Non-pigmented ciliary epithelial cell (primary cell): ENCODE data around the gene RGS9.
"Not testable (repeated sequence)": the region's sequence is repeated elsewhere in the genome, so short reads cannot be mapped to it uniquely, and the experiment has no call there.

ENCODE experiments used
- DNase-seq: peaks from one replicate; pipeline ENCODE4 v3.0.0-alpha.2; 2010; ENCODE audit warnings: low read depth

Gene RGS9

DNA sequence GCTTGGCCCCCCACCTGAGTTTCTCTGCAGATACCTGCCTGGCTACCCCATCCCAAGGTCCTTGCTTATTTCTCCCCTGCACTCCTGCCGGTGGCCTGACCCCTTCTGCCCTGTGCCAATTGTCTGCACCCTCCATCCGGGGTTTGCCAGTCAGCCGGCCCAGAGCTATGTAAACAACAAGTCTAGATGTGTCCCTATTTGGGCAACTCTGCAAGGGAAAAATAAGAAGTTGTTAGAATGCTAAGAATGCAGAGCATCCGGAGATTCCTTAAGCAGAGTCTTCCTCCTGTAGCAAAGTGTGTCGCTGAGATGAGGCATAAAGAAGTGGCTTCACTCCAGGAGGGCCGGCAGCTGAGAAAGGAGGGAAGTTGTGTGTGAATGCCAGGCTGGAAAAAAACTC lies 46.6 kb downstream of the RGS9 start:
- DNase-seq: no peak

DNA sequence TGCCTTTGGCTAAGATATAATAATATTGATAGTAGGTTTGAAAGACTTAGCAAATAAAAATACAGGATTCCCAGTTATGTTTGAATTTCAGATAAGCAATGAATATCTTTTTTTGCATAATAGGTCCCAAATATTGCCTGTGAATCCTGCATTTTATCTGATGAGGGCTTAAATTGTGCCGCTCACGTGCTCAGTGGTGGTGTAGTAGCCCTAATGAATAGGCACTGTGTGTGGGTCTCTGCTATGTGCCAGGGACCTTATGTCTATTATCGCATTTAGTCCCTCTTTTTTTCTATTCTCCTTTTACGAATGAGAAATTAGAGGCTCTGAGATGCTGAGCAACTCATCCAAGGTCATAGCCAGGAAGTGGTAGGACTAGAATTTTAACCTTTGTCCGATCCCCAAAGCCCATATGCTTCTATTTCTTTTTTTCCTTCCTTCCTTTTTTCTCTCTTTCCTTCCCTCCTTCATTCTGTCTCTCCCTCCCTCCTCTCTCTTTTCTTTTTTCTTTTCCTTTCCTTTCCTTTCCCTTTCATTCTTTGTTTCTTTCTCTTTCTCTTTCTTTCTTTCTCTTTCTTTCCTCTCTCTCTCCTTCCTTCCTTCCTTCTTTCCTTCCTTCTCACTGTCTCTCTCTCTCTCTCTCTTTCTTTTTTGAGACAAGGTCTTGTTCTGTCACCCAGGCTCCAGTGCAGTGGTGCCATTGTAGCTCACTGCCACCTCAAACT lies 47.2 kb downstream of the RGS9 start:
- no peak for DNase-seq

DNA sequence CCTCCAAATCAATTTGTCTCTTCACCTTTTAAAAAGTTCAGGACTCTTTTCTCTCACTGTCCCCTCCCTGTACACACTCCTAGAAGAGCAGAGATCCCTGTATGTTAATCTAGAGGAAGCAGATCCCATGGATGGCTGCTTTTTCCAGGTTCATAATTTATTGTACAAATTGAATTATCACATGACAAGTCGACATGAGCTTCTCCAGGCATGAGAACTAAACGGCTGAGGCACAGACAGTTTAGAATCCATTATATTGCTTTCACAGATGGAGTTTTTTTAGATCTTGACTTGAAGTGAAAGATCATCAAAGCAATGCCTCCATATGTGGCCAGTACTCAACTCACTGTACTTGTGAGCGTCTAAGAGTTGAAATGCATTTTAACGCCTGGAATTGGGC lies 47.9 kb downstream of the RGS9 start:
- DNase-seq: no peak

DNA sequence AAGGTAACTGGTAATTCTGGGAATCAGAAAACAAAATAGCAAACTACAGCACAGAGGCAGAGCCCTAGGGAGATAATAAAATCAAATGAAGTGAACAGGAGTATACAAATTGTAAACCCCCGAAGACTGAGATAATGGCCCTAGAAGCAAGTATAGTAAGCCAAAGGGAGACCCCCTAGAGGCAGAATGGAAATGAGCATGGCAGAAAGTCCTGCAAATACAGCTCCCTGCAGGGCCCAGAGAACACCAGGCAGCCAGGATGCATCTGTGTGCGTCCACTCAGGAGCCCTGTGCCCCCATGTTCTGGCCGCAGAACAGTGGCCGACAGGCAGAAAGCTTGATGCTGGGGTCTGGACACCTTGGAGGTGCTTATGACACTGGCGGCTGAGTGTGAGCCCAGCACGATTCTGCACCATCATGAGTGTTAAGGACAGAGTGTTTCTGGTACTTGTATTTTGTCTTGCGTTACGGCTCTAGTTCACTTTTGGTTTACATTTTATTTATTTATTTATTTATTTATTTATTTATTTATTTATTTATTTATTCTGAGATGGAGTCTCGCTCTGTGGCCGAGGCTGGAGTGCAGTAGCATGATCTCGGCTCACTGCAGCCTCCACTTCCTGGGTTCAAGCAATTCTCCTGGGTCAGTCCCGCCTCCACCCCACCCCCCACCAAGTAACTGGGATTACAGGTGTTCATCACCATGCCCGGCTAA lies 48.7 kb downstream of the RGS9 start:
- no peak for DNase-seq

DNA sequence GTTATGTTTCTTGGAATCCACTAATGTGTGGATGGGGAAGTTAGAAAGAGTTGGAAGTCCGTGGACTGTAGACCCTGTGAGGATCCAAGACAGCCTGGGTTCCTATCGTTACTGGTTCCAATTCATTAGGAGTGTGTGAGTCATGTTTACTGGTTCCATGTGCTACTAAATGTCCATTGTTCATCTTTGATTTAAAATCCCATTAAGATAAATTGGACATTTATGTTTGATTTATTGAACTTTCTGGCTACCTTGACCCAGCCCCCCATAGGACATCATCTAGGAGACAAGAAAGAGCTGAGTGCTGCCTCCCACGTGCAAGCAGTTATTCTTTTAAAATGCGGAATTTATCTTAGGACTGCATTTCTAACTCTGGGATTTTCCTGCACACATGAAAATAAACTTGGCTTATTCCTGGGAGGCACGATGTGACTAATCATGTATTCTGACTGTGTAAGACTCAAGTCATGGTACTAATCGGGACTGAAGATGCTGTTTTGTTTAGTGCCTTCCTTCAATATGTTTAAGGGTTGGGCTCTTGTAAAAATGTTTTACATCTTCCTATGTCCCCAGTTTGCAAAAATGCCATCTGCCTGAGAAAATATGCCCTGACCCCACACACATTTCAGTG lies 53.4 kb downstream of the RGS9 start:
- no peak for DNase-seq

DNA sequence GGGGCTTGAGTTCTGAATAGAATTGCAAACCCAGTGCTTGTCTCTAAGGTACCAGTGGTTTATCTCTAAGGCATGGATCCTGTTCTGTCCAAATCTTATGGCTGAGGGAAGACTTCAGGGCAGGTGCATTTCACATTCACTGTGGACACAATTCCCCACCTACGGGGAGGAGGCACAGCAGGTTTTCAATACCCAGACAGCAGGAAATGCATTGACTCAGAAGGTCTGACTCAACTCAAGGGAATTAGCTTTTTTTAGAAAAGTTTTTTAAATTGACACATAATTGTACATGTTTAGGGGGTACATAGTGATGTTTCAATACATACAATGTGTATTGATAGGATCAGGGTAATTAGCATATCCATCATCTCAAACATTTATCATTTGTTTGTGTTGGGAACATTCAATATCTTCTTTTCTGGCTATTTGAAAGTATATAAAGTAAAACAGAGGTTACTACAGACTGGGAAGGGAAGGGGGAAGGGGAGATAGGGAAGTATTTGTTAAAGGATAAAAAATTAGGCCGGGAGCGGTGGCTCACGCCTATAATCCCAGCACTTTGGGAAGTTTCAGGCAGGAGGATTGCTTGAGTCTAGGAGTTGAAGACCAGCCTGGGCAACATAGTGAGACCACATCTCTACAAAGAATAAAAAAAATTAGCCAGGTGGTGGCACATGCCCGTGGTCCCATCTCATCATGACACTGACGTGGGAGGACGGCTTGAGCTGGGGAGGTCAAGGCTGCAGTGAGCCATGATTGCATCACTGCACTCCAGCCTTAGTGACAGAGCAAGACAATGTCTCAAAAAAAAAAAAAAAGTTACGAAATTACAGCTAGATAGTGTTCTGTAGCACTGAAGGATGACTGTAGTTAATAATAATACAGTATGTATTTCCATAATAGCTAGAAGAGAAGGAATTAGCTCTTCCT lies 54.9 kb downstream of the RGS9 start:
- DNase-seq: no peak

DNA sequence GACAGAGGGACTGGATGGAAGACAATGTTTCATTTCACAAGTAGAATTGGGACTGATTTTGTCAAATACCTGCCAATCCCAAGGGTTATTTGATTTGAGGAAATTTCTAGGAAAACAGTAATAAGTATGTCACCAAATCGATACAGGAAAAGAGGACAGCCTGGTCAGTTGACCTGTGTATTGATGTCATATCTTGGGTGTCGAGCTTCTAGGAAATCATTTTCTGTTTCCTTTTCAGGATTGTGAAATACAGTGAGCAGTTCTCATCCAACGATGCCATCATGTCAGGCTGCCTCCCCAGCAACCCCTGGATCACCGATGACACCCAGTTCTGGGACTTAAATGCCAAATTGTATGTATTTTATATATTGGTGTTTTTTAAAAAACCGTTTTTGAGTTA lies 56.1 kb downstream of the RGS9 start:
- DNase-seq: no peak

DNA sequence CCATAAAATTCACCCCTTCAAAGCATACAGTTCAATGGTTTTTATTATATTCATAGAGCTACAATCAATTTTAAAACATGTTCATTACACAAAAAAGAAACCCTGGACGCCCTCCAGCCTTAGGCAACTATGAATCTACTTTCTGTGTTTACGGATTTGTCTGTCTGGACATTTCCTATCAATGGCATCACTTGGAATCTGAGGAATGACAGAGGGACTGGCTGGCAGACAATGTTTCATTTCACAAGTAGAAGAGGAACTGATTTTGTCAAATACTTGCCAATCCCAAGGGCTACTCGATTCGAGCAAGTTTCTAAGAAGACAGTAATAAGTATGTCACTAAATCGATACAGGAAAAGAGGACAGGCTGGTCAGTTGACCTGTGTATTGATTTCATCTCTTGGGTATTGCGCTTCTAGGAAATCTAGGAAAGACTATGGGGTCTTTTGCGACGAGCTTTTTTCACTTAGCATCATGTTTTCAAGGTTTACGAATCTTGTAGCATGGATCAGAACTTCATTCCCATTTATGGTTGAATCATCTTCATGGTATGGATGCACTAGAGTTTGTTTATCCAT lies 56.6 kb downstream of the RGS9 start:
- DNase-seq: no peak

DNA sequence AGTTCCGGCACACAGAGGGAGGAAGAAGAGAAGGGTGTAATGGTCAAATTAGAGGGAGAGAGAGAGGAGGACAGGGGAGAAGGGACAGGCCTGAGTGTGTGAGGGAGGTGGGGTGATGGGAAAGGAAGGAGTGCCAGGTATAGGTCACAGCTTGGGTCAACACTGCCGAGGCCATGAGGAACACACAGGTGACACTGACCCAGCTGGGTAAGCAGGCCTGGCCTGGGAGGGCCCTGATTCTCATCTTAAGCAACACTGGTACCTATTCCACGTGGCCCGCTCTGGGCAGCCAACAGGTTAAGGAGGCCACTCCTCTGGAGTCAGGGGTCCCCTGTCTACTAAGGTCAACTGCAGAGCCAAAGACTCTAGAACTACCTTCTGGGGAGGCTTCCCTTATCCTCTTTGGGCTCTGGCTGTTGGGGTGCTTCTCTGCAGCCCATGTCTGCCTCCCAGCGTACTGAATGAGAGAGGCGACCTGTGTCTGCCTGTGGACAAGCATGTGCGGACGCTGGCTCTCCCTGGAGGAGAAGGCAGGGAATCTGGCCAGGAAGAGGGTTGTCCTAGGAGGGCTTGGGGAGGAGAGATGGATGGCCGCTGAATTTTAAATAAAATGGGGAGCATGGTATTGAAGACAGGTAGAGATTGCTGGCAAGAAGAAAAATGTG lies 57.6 kb downstream of the RGS9 start:
- no peak for DNase-seq

DNA sequence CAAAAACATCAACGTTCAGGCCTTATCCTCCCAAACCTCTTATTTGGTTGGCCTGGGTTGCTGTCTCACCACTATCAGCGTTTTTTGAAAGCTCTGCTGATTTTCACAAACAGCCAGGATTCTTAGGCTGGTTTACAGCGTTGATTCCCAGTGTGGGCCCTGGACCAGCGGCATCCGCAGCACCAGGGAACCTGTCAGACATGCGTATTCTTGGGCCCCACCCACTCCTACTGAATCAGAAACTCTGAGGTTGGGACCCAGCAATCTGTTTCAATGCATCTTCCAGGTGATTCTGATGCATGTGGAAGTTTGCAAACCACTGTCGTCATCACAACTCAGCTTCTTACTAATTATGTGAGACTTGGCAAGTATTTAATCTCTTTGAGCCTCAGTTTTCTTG lies 58.5 kb downstream of the RGS9 start:
- no peak for DNase-seq

DNA sequence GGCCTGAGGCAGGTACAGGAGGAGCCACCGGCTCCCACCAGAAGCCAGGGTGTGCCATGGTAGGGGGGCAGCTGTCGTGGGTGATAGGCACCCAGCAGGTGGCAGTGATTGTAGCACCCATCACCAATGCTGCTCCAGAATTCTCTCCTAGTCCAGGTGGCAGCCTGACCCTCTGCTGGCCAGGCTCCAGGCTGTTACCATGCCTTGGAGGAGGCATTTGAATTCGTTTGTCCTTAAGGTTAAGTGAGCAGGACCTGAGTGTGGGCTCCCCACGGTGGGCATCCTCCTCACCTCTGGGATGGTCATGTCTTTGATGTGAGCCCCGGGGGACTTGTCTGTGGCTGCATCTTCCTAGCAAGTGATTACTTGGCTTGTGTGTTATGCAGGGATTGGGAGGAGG lies 59.4 kb downstream of the RGS9 start:
- no peak for DNase-seq

DNA sequence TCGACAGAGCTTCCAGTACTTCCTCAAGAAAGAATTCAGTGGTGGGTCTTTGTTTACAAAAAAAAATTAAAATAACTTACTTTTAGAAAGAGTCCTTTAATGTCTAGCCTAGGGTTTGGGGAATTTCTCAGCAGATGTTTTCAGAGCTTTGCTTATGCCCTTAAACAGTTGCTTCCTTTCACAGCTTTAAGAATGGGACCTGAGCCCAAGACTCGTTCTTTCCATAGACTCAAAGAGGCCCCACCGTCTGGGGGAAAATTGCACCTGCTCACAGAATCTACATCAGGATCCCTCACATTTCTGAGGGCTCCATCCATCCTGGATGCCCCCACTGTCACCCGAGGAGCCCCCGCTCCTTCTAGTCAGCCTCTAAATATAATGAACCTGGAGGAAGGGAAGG lies 60.0 kb downstream of the RGS9 start:
- no peak for DNase-seq

DNA sequence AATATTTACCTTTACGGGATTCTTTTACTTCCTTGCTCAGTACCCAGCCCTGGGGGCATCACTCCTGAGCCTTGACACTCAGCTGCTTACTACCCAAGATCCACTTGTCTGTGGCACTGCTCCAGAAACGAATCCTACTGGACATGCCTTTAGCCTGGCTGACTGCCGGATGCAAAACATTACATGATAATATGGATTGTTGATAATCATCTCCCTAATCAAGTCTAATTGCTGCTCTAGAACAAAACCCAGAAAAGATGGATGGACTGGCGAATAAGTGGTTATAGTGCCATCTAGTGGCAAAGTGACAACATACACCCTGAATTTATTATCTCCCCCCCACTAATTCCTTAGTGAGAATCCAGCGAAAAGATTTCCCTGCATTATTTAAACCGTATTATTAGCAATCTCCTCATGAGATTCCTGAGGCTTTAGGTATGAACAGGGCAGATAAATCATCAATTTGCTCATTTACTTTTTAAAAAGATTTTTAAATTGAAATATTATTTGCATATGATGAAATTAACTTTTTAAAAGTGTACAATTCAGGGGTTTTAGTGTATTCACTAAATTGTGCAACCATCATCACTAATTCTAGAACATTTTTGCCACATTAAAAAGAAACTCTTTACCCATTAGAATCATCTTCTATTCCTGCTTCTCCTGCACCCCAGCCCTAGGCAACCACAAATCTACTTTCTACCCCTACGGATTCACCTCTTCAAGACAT lies 61.6 kb downstream of the RGS9 start:
- no peak for DNase-seq

DNA sequence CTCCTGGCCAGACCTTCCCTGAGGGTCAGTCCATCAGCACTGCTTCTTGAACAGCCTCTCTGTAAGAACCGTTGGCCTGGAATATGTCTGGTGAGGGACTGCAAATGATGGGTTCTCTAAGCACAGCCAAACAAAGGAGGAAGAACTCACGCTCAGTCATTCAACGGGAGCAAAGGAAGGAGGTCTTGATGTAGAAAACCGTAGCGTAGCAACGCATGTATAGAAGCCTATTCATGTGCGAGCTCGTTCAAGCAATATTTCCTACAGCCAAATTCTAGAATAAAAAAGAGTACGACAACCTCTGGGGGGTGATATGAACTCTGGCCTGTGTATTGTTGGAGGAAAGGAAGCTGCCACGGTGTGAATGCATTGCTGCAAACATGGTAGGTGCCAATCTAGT lies 64.2 kb downstream of the RGS9 start:
- DNase-seq: no peak

DNA sequence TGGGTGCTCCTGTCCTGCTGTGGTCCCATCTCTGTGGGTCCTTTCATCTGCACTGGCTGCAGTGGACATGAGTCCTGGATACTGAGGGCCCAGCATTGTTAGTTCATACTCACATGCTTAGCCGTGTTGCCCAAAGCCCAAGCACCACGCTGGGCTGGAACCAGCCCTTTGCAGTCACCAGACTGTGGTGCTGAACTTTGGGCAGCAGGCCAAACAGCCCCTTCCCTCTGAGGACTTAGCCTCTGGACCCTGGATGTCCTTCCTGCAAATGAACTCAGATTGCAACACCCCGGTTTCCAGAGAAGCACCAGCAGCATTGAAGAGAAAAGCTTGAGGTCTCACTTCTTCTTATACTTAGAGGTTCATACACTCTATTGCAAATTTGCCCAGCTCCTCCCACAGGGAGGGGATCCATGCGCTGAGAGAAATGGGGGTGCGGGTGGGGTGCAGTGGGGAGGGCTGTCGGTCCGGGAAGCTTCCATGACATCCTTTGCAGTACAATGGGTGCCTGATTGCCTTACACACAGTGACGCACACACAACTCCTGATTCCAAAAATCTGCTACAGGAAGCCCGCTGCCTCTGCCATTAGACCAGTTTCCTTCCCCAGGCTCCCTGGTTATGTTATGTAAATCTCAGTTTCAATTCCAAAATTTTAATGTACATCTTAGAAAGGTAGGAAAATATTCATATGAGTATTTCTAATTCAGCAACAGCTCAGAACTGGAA lies 65.8 kb downstream of the RGS9 start:
- no peak for DNase-seq

DNA sequence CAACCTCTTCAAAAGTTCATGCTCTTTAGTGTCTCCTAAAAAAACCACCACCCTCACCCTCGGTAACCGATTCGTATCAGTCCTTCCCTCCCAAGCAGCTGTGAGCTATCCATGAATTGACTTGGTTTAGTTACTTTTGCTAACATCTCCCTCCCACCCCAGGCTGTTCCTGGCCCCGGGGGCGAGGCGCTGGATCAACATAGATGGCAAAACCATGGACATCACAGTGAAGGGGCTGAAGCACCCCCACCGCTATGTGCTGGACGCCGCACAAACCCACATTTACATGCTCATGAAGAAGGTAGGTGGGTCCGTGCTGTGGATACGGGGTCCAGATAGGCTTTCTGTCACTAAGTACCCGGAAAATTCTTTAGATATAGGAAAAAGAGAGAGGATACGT lies 66.8 kb downstream of the RGS9 start:
- no peak for DNase-seq

DNA sequence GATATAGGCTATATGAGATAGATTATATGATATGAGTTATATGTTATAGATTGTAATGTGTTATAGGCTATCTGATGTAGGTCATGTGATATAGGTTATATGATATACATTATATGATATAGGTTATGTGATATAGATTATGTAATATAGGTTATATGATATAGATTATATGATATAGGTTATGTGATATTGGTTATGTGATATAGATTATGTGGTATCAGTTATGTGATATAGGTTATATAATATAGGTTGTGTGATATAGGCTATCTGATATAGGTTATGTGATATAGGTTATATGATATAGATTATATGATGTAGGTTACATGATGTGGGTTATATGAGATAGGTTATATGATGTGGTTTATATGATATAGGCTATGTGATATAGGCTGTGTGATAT lies 68.5 kb downstream of the RGS9 start:
- no peak for DNase-seq

DNA sequence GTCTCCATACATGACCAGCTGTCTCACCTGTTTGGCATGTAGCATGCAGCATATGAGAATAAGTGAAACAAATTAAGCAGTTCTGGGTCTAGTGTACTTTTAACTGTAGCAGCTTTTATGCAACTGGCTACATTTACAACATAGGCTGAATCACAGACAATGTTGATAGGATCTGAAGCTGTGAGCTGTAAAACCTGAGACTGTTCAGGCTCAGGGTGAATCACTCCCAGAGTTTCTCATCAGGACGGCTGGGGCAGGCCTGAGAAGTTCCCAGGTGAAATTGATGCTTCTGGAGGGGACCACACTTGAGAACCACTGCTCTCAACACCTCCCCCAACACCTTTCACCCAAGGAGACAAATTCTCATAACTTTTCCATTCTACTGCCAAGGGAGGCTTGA lies 70.3 kb downstream of the RGS9 start:
- DNase-seq: not testable (repeated sequence)

DNA sequence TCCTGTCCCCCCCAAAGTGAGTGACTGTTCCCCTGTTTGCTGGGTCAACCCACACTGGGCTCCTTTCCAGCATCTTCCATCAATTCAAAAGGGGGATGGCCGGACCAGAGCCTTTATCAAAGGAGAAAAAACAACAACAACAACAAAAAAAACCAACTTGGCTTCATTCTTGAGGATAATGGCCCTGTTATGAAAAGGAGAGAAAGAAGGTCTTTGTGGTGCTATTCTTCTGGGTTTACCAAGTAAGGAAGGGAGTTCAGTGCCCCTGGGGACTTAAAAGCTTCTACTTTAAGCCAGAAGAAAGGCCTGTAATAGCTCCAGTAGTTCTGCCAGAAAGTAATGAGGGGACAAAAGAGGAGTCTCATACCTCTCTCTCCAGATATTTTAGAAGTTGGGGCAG lies 71.5 kb downstream of the RGS9 start:
- no peak for DNase-seq

DNA sequence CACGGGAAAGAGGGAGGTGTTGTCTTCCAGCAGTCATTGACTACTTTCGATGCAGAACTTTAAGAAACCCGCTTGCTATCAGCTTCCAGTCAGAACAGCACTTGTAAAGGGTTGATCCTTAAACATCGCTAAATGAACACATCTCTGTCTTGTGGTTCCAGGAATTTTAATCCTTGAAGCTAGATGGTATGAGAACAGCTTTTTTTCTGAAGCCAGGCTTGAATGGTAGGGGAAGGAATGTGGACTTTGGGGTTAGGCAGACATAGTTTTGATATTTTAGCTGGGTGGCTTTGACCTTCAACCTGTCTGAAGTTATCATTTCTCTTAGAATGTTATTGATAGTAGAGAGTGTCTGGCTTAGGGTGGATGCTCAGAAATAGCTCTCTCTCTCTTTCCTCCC lies 81.1 kb downstream of the RGS9 start:
- no peak for DNase-seq
